Small intestine (tissue), 7 donors: Measurements from ENCODE around the gene IL22. TPM values are rescaled to one million over a fixed set of nuclear protein-coding genes. Genes with fewer than 3 reads are reported as not detected.

ENCODE experiments used
- DNase-seq, 2 donors: peaks; one replicate each; pipeline versions ENCODE4 v3.0.0 to v3.0.0-alpha.2; 2013
- FAIRE-seq: peaks from 2 replicates; lab custom pipeline; 2012; peaks lifted over from hg19 to GRCh38; lab: Jason Lieb, UNC
- H3K27ac ChIP-seq, 3 donors: one replicate each; pipeline ENCODE4 v1.5.1; 2013; ENCODE audit warnings: low read length in 2 of 3, mild to moderate bottlenecking in 2 of 3, control low read depth in 1 of 3, inconsistent platforms in 1 of 3, low read depth in 1 of 3, moderate library complexity in 1 of 3
- H3K27me3 ChIP-seq, 3 donors: one replicate each; pipeline ENCODE4 v1.6.1; 2013; ENCODE audit warnings: low read length in 3 of 3, inconsistent platforms in 1 of 3; ENCODE audit not compliant: control insufficient read depth in 3 of 3, insufficient read depth in 3 of 3
- H3K36me3 ChIP-seq, 3 donors: one replicate each; pipeline ENCODE4 v1.6.1; 2013; ENCODE audit warnings: low read length in 3 of 3, inconsistent platforms in 1 of 3, low read depth in 1 of 3, mild to moderate bottlenecking in 1 of 3, moderate library complexity in 1 of 3; ENCODE audit not compliant: control insufficient read depth in 3 of 3, insufficient read depth in 2 of 3
- H3K4me1 ChIP-seq, 3 donors: one replicate each; pipeline ENCODE4 v1.6.1; 2013; ENCODE audit warnings: low read length in 2 of 3, inconsistent platforms in 1 of 3, low read depth in 1 of 3, mild to moderate bottlenecking in 1 of 3, moderate library complexity in 1 of 3; ENCODE audit not compliant: control insufficient read depth in 3 of 3, insufficient read depth in 2 of 3
- H3K4me3 ChIP-seq, 3 donors: one replicate each; pipeline ENCODE4 v1.5.1; 2013; ENCODE audit warnings: low read length in 3 of 3, control low read depth in 1 of 3, inconsistent platforms in 1 of 3, low read depth in 1 of 3, mild to moderate bottlenecking in 1 of 3, moderate library complexity in 1 of 3
- H3K9me3 ChIP-seq, 2 donors: one replicate each; pipeline ENCODE4 v1.6.1; 2013; ENCODE audit warnings: low read depth in 1 of 2, low read length in 1 of 2; ENCODE audit not compliant: control insufficient read depth in 2 of 2, insufficient read depth in 1 of 2
- WGBS, 3 donors: extraction: QIAGEN DNeasy Blood & Tissue Kit; methylation state at CpG; one replicate each; pipeline ENCODE4 v1.1.7; 2013; 5-methylcytosine and 5-hydroxymethylcytosine counted together
- polyA plus RNA-seq, 4 donors: library from polyadenylated mRNA; stranded (reverse) in 3 of 4; unstranded in 1 of 4; fragments of 200-250 nt in 3 of 4; fragments of 120-200 nt in 1 of 4; gene quantifications; one replicate each; pipeline versions ENCODE4 v1.2.1 to v1.2.3, GENCODE V29; 2013
- donor health status: healthy with polysubstance abuse.
- donor health status: control.
- donor health status: control.
- donor health status: Bipolar disorder and iron deficiency.
- donor health status: healthy.

The IL22 gene
- polyA plus RNA-seq, 4 donors = not detected

DNA sequence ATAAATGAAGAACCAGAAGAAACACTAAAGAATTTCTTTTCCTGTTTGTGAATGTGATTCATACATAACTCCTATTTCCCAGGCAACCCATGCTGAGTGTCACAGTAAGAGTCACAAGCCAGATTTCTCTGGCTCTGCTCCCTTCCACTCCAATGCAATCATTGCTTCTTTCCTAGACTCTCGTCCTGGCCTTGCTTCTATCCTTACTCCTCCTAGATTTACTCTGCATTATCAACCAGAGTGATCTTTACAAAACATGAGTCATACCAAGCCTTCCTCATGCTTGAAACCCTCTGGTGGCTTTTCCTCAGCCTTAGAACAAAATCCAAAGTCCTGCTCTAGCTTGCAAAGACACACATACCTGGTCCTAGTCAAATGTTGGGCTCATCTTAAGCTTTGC is 13.3 kb downstream of the IL22 start:
- FAIRE-seq = no peak
- DNase-seq = peak; percentile 28 to 76
- no peaks in the 10 kb centered on the region for H3K36me3 ChIP-seq
- WGBS, 3 donors = 39 to 49% (median 47%) methylated on average over 1 of the region's 1 CpG
- H3K27ac ChIP-seq = peak overlapping the region in 1 of 3 donors; percentile 26
- no peaks in the 10 kb centered on the region for H3K9me3 ChIP-seq
- H3K4me3 ChIP-seq = no peak overlapping the region
- H3K27me3 ChIP-seq = no peaks in the 10 kb centered on the region
- H3K4me1 ChIP-seq = peaks cover 0 to 7% (median 0%) of the 10 kb centered on the region in 3 donors

GRCh38 chr12:68239309-68239982 is 14.0 kb downstream of the IL22 start:
- no peak for DNase-seq
- Histone ChIP-seq H3K4me3 (no peak overlapping the region), H3K27me3 (no peaks in the 10 kb centered on the region), H3K36me3 (no peaks in the 10 kb centered on the region), H3K9me3 (no peaks in the 10 kb centered on the region), H3K4me1 (peaks cover 0 to 7% (median 0%) of the 10 kb centered on the region in 3 donors), H3K27ac (no peak overlapping the region)
- 89 to 95% (median 89%) methylated on average over 6 of the region's 6 CpGs for WGBS, 3 donors
- FAIRE-seq = no peak

- no peaks in the 10 kb centered on the region for H3K36me3 ChIP-seq
- H3K4me3 ChIP-seq = no peak overlapping the region
- peaks cover 0 to 7% (median 0%) of the 10 kb centered on the region in 3 donors for H3K4me1 ChIP-seq
- H3K27ac ChIP-seq = no peak overlapping the region
- no peaks in the 10 kb centered on the region for H3K27me3 ChIP-seq
- no peaks in the 10 kb centered on the region for H3K9me3 ChIP-seq
- 65 to 79% (median 67%) methylated on average over 2 of the region's 2 CpGs for WGBS, 3 donors
- FAIRE-seq (no peak), DNase-seq (no peak)
Observed at GRCh38 chr12:68237619-68238018, 15.8 kb downstream of the IL22 start.

- H3K36me3 ChIP-seq = no peaks in the 10 kb centered on the region
- no peak for DNase-seq
- H3K9me3 ChIP-seq = no peaks in the 10 kb centered on the region
- H3K27me3 ChIP-seq = no peaks in the 10 kb centered on the region
- H3K4me1 ChIP-seq = peaks cover 0 to 7% (median 0%) of the 10 kb centered on the region in 3 donors
- FAIRE-seq = no peak
- peak overlapping the region in 1 of 3 donors; percentile 46 for H3K4me3 ChIP-seq
- WGBS, 3 donors = 79 to 93% (median 92%) methylated on average over 2 of the region's 2 CpGs
- H3K27ac ChIP-seq = peak overlapping the region in 1 of 3 donors; percentile 73
Observed at GRCh38 chr12:68237078-68237477, 16.3 kb downstream of the IL22 start.

GRCh38 chr12:68236421-68237059 is 16.9 kb downstream of the IL22 start:
- 24 to 48% (median 27%) methylated on average over 8 of the region's 8 CpGs for WGBS, 3 donors
- H3K27ac ChIP-seq = peak overlapping the region in 1 of 3 donors; percentile 73
- FAIRE-seq = no peak

DNA sequence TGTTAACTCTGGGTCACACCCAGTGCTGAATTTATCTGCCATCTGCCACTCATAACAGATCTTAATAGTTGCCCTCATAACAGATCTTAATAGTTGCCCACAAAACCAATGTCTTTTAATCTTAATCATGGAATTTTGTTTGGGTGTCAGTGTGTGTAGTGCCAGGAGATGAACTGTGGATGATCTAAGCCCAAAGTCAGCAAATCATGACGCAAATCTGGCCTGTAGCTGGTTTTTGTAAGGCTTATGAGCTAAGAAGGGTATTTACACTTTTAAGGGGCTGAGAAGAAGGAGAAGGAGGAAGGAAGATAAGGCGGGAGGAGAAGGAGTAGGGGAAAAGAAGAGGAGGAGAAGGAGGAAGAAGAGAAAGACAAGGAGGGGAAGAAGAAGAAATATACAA is 17.8 kb downstream of the IL22 start:
- DNase-seq (no peak), FAIRE-seq (no peak)
- WGBS, 3 donors = 89 to 96% (median 92%) methylated on average over 2 of the region's 2 CpGs
- Histone ChIP-seq H3K4me1 (peaks cover 0 to 3% (median 0%) of the 10 kb centered on the region in 3 donors), H3K27me3 (no peaks in the 10 kb centered on the region), H3K27ac (no peak overlapping the region), H3K9me3 (no peaks in the 10 kb centered on the region), H3K36me3 (no peaks in the 10 kb centered on the region), H3K4me3 (no peak overlapping the region)

More at GRCh38 chr12:68236421-68237059, 16.9 kb downstream of the IL22 start:
- Histone ChIP-seq H3K36me3 (no peaks in the 10 kb centered on the region), H3K27me3 (no peaks in the 10 kb centered on the region), H3K4me1 (peaks cover 0 to 7% (median 0%) of the 10 kb centered on the region in 3 donors), H3K9me3 (no peaks in the 10 kb centered on the region), H3K4me3 (peak overlapping the region in 1 of 3 donors; percentile 46)
- peak; percentile 32 to 80 for DNase-seq

GRCh38 chr12:68234140-68234539 is 19.3 kb downstream of the IL22 start:
- Histone ChIP-seq H3K36me3 (no peaks in the 10 kb centered on the region), H3K4me1 (no peaks in the 10 kb centered on the region), H3K4me3 (no peak overlapping the region), H3K27me3 (no peaks in the 10 kb centered on the region), H3K9me3 (no peaks in the 10 kb centered on the region), H3K27ac (no peak overlapping the region)
- 72 to 98% (median 85%) methylated on average over 2 of the region's 2 CpGs for WGBS, 3 donors
- FAIRE-seq (no peak), DNase-seq (no peak)

GRCh38 chr12:68233498-68233897 is 19.9 kb downstream of the IL22 start:
- no peaks in the 10 kb centered on the region for H3K27me3 ChIP-seq
- 72 to 81% (median 76%) methylated on average over 5 of the region's 5 CpGs for WGBS, 3 donors
- DNase-seq = no peak
- H3K9me3 ChIP-seq = no peaks in the 10 kb centered on the region
- no peak overlapping the region for H3K27ac ChIP-seq
- no peaks in the 10 kb centered on the region for H3K36me3 ChIP-seq
- no peaks in the 10 kb centered on the region for H3K4me1 ChIP-seq
- no peak for FAIRE-seq
- H3K4me3 ChIP-seq = no peak overlapping the region
